GM19438 (cell line): ENCODE measurements around the gene CBARP.
A peak's percentile ranks its signal among the peaks of the same experiment; 100 is the strongest.
"Not testable (repeated sequence)": the region's sequence is repeated elsewhere in the genome, so short reads cannot be mapped to it uniquely, and the experiment has no call there.

Source experiments
- ATAC-seq: cut with Tn5 transposase; IDR thresholded peaks from one replicate; pipeline ENCODE4 v1.9.1; 2021; ENCODE audit warnings: low read depth; ENCODE audit not compliant: unreplicated experiment

Gene CBARP

GRCh38 chr19:1253514-1254080 lies 15.8 kb upstream of the CBARP start:
- no peak for ATAC-seq

GRCh38 chr19:1252821-1253513 lies 15.2 kb upstream of the CBARP start:
- ATAC-seq, result no peak

GRCh38 chr19:1252221-1252820 lies 14.5 kb upstream of the CBARP start:
- no peak for ATAC-seq

- ATAC-seq, result no peak
These were observed 13.8 kb upstream of the CBARP start for GRCh38 chr19:1251330-1252220.

- ATAC-seq, result no peak
These were observed 12.8 kb upstream of the CBARP start for GRCh38 chr19:1250437-1251260.

- ATAC-seq, result no peak
These were observed 12.2 kb upstream of the CBARP start for GRCh38 chr19:1249990-1250436.

GRCh38 chr19:1249298-1249989 lies 11.6 kb upstream of the CBARP start:
- ATAC-seq, result peak; percentile 34

- ATAC-seq, result peak; percentile 24
These were observed 11.0 kb upstream of the CBARP start for GRCh38 chr19:1248786-1249297.

- peak; percentile 15 for ATAC-seq
These were observed 10.5 kb upstream of the CBARP start, which contains the start of gene MIDN for GRCh38 chr19:1248139-1248785. Gene MIDN, plus strand, starts transcription at chr19:1248583. Its CDS starts 1,714 bp downstream, at chr19:1250297.

- no peak for ATAC-seq
These were observed 9.9 kb upstream of the CBARP start for GRCh38 chr19:1247748-1248138.

GRCh38 chr19:1246265-1247087 lies 8.7 kb upstream of the CBARP start:
- ATAC-seq, result not testable (repeated sequence)

GRCh38 chr19:1245494-1246264 lies 7.9 kb upstream of the CBARP start:
- no peak for ATAC-seq

- ATAC-seq, result no peak
These were observed 7.1 kb upstream of the CBARP start for GRCh38 chr19:1244693-1245451.

GRCh38 chr19:1243768-1244692 lies 6.2 kb upstream of the CBARP start:
- no peak for ATAC-seq

GRCh38 chr19:1241417-1242095 lies 3.8 kb upstream of the CBARP start, which contains the start of gene ATP5F1D:
Gene ATP5F1D, plus strand, starts transcription at chr19:1241751. Its CDS starts 100 bp downstream, at chr19:1241851.
- no peak for ATAC-seq
